DMS 273 (cell line): ENCODE data around the gene HES7.

Experiments
- DNase-seq: peaks from one replicate; lab custom pipeline; 2025; ENCODE audit not compliant: unreplicated experiment; lab: John Stamatoyannopoulos, UW

Gene HES7

GRCh38 chr17:8075574-8076342 is 48.1 kb downstream of the HES7 start:
- DNase-seq, result no peak

- DNase-seq, result no peak
Observed at GRCh38 chr17:8075081-8075480, 48.8 kb downstream of the HES7 start.

- no peak for DNase-seq
Observed at GRCh38 chr17:8074554-8074953, 49.4 kb downstream of the HES7 start.

- DNase-seq, result peak; percentile 77
Observed at GRCh38 chr17:8073627-8074484, 50.0 kb downstream of the HES7 start.

- no peak for DNase-seq
Observed at GRCh38 chr17:8072729-8073461, 51.0 kb downstream of the HES7 start.

- no peak for DNase-seq
Observed at GRCh38 chr17:8072341-8072728, 51.6 kb downstream of the HES7 start.

- DNase-seq, result no peak
Observed at GRCh38 chr17:8071496-8071895, 52.4 kb downstream of the HES7 start.
